H54 (cell line): Measurements from ENCODE around the gene RNF208.

Source experiments
- DNase-seq: peaks from one replicate; pipeline ENCODE4 v3.0.0; 2011; ENCODE audit warnings: low spot score, mixed read lengths; ENCODE audit not compliant: insufficient read length
- FAIRE-seq: peaks from 3 replicates; lab custom pipeline; 2011; peaks lifted over from hg19 to GRCh38; lab: Jason Lieb, UNC
- POLR2A ChIP-seq: IDR thresholded peaks from 2 replicates; pipeline ENCODE4 v1.6.1; 2011; ENCODE audit warnings: low read depth, mild to moderate bottlenecking, low read length

The RNF208 gene

DNA sequence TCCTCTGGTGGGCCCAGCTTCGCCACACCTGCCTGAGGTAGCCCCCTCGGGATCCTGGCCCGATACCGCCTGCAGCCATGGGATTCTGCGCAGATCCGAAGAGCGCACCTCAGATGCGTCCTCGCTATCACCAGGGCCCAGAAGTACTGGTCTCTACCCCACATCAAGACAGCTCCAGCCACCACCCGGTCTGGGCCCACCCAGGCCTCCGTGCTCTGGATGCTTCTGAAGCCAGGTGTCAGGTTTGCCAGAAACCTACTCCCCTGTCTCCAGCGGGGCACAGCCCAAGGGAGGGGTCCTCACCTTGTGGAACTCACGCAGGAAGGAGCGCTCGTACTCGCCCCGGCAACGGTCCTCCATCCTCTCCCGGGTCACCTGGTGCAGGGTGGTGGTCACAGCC lies 36.1 kb downstream of the RNF208 start:
- no peak for TF ChIP-seq POLR2A
- FAIRE-seq: no peak

DNA sequence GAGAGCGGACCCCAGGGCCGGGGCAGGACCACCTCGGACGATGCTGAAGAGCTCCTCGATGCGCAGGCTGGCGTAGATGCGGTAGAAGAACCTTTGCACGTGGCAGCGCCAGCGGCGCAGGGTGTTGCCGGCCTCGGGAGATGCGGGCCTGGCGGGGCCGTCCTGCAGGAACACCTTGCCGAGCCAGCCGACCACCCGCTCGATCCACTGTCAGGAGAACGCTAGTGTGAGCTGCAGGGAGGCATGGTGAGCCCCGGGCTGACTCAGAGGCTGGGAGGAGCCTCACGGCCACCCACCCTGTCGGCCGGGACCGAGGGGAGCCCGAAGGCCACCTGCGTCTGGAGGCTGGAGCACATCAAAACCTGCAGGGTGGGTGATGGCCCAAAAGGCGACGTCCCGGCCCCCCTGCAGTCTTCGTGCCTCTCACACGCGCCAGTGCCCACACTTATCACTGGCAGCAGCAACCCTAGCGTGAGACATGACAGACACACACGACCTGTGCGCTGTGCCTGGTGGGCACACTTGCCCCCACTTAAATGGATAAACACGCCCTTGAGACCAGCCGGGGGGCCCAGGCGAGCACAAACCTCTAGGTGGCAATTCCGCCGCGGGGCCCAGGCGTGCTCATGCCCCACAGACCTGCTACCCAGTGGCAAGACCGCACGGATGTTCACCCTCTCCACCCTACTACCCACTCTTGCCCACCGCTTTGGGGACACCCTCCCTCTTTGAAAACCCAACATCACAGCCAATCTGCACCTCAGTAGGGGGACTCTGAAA lies 37.0 kb downstream of the RNF208 start:
- no peak for TF ChIP-seq POLR2A
- FAIRE-seq: no peak
- no peak for DNase-seq

More for the DNA sequence above, 36.1 kb downstream of the RNF208 start:
- no peak for DNase-seq

DNA sequence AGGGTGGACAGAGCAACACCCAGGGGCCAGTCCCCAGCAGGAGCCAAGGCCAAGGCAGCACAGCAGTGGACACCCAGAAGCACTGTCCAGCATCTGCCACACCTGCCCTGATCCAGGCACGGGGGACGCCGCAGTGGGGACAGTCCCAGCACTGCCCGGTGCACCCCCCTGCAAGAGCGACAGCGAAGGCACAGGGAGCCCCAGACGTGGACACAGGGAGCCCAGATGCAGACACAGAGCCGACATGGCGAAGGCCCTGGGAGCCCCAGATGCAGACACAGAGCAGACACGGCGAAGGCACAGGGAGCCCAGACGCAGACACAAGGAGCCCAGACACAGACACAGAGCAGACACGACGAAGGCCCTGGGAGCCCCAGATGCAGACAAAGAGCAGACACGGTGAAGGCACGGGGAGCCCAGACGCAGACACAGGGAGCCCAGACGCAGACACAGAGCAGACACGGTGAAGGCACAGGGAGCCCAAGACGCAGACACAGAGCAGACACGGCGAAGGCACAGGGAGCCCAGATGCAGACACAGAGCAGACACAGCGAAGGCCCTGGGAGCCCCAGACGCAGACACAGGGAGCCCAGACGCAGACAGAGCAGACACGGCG lies 38.0 kb downstream of the RNF208 start:
- DNase-seq: no peak
- no peak for TF ChIP-seq POLR2A
- FAIRE-seq: no peak

DNA sequence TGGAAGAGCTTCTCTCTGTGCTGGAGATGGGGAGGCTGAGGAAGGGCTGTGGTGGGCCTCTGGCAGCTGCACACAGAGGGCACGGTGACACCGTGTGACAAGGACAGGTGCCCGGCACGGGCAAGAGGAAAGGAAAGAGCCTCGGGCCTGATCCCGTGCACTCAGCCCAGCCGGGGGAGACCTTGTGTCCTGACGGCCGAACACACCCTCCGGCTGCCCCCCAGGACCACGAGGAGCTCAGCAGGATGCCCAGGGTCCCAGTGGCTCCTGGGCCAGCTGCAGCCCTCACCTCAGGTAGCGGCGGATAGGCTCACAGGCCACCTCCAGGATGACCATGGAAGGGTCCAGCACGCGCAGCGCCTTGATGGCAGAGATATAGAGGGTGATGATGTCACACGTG lies 39.2 kb downstream of the RNF208 start:
- FAIRE-seq: no peak
- no peak for TF ChIP-seq POLR2A
- no peak for DNase-seq

DNA sequence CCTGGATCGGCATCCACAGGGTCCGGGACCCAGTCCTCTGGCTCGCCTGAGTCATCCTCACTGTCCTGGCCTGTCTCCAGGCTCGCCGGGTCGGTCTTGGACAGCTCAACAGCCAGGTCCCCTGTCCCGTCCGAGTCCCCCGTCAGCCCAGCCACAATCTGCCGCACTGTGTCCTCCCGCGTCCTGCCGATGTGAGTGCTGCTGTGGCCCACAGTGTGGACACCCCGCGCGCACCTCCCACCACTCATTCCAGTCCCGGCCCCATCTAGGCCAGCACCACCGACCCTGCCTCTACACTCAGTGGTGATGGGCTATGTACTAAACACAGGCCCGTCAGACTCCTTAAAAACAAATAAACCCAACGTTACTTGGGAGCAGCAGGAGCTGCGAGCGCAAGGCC lies 40.4 kb downstream of the RNF208 start:
- TF ChIP-seq POLR2A: no peak
- FAIRE-seq (no peak), DNase-seq (no peak)

DNA sequence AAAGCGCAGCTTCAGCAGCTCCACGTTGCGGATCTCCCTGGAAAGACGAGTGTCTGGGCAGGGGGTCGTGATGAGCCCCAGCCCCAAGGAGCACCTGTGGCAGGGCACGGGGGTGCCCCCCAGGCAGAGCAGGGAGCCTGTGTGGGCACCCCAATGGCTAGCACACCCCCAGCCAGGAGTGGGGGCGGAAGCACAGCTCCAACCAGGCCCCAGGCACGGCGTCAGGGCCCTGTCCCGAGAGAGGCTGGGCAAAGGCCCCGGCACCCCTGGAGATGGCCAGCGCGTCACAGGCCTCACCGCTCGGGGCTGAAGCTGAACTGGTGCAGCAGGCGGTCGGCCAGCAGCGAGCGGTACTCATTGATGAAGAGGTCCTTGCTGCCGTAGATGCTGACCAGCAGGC lies 41.5 kb downstream of the RNF208 start:
- DNase-seq (no peak), FAIRE-seq (no peak)
- no peak for TF ChIP-seq POLR2A

DNA sequence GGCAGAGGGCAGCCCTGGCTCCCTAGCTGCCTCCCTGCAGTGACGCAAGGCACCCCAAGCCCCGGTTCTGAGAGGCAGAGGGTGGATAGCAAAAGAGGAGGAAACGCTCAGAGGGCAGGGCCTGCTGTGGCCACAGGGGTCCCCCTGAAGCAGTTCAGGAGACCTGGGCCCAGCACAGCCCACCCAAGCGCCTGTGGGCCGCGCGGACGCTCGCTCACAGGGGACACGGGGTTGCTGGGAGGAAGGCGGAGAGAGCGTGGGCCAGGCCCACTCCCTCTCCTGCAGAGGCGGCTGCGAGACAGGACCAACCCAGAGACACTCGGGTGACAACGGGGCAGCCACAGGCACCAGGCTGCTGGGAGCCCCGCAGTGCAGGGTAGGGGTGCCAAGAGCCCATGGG lies 42.3 kb downstream of the RNF208 start:
- DNase-seq (no peak), FAIRE-seq (no peak)
- TF ChIP-seq POLR2A: no peak

DNA sequence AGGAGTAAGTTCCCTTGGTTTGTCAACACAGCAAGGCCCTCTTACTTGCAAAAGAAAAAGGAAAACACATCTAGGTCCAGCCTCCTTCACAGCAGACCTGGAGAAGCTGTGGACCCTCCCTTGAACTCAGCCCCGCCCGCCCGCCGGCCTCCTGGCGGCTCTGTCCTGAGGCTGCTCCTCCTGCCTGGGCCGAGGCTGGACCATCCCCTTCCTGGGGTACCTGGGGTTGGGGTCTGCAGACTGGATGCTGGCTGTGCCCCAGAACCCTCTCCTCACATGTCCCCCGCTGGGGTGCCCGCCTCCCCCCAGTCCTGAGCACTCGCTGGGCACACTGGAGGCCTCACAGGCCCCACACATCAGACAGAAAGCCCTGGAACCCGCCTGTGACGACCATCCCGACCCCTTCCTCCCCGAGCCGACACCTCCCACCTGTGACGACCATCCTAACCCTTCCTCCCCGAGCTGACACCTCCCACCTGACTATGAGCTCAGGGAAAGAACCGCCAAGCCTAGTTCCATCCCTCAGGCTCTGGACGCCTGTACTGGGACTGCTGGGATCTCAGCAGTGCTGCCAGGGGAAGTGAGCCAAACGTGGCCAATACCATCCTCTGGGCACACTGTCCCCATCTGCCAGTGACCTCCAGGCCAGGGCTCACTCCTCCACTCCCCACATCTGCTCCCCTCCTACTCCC lies 43.0 kb downstream of the RNF208 start:
- no peak for DNase-seq

DNA sequence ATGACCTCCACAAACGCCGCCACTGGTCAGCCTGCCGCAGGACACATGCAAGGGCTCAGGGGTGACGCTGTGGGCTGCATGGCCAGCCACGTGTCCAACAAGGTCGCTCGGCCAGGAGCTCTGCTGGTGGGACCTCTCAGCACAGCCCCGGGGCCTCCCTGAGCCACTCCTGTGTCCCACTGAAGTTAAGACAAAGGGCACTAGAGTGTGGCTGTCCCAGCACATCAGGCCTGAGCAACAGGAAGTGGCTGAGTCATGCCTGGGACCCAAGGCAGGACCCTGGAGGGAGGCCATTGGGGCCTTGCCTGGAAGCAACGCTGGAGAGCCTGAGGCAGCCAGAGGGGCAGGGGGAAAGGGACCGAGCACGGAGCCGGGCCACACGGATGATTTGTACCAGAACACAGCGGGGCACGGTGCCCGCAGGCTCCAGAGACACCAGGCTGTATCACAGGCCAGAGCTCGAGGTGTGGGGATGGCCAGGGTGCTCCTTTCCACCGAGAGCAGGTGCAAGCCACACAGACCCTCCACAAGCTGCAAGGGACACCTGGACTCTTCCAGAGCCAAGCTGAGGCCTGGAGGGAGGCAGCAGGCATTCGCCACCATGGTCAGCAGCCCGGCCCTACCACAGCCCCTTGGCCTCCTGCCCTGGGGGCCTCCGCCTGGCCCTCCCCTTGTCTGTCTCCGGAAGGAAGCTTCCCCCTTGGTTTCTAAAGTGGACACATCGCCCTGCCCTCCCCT lies 43.7 kb downstream of the RNF208 start:
- no peak for FAIRE-seq
- peak; percentile 69 for DNase-seq
- no peak for TF ChIP-seq POLR2A

More for the DNA sequence above, 43.0 kb downstream of the RNF208 start:
- FAIRE-seq: no peak
- TF ChIP-seq POLR2A: no peak

DNA sequence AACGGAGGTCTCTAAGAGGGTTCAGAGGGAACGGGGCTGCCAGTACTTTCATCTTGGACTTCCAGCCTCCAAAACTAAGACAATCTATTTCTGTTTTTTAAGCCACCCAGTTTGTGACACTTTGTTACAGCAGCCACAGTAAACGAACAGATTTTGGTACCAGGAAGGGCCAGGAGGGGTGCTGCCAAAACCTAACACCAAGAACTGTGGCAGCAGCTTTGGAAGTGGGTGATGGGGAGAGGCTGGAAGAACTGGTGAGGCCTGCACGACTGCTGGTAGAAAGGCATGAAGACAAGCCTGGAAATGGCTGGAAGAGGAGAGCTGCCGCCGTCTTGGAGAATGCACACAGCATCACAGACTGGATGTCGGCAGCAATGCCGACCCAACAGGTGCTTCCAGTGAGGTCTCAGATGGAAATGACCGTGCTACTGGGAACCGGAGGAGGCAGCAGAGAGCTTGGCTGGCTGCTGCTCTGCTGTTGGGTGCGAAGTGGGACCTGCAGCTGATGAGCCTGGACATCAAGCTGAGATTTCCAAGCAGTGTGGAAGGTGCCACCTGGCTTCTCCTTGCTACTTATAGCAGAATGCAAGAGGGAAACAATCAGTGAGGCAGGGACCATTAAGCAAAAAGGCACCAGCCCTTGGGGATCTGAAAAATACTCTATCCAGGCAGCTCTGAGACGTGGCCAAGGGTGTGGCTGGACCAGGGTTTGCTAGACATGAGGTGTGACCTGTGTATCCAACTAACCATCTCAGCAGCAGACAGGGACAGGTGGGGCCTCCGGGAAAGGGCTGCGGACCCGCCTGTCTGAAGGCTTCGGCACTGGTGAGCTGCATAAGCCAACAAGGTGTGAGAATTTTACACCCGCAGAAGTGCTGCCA lies 45.5 kb downstream of the RNF208 start:
- TF ChIP-seq POLR2A: no peak
- no peak for FAIRE-seq
- no peak for DNase-seq

DNA sequence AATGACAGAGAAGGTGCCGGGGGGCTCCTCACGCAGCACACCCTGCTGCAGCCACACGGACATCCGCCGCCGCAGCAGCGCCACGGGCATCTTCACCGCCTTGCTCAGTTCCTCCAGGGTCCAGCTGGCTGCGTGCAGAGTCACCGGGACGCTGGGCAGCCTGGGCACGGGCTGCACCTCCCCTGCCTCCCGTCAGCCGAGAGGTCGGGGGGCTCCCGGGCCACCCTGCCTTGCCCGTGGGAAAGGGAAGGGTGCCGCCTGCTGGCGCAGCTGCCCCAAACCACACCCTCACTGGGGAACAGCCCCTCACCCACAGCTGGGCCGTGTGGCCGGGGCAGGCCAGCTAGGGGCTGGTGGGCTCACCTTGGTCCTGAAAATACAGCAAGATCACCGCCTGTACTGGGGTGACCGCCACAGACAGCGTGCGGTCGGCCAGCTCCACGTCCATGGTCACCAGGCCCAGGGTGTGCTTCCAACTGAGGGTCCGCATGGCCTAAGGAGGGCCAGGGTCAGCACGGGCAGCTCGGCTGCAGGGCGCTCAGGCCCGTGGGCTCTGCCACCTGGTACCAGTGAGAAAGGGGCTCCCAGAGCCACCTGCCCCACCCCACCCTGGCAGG lies 46.6 kb downstream of the RNF208 start:
- no peak for TF ChIP-seq POLR2A
- no peak for DNase-seq

DNA sequence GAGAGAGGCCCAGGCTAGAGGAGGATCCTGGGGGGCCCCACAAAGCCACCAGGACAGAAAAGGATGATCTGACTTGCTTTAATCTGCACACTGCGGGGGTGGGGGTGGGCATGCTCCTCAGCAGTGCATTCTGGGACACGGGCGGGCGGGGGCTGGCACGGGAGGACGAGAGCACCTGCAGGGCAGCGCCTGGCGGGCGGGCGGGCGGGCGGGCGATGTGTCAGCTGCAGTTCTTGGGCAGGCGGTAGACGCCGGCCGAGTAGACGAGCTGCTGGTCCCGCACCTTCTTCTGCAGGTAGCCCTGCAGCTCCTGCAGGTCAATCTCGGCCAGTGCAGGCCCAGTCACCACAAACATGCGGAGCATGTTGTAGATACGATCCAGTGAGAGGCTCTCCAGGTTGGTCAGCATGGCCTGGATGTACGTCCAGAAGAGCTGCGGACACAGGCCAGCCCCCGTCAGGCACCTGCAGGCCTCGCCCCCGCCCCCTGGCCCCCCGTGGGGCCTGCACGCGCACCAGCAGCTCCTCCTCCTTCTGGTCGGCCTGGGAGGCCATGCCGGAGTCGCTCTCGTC lies 47.2 kb downstream of the RNF208 start:
- TF ChIP-seq POLR2A: no peak
- DNase-seq: no peak
- FAIRE-seq: no peak

More for the DNA sequence above, 46.6 kb downstream of the RNF208 start:
- FAIRE-seq: no peak
